Fibroblast of peridontal ligament (primary cell): ENCODE results near the gene MBD3L2.
"Not testable (repeated sequence)": the region's sequence is repeated elsewhere in the genome, so short reads cannot be mapped to it uniquely, and the experiment has no call there.

Source experiments
- DNase-seq: peaks from one replicate; pipeline ENCODE4 v3.0.0-alpha.2; 2010; ENCODE audit errors: extremely low read depth

MBD3L2 gene

GRCh38 chr19:7059977-7060376 lies 10.9 kb downstream of the MBD3L2 start:
- not testable (repeated sequence) for DNase-seq

DNA sequence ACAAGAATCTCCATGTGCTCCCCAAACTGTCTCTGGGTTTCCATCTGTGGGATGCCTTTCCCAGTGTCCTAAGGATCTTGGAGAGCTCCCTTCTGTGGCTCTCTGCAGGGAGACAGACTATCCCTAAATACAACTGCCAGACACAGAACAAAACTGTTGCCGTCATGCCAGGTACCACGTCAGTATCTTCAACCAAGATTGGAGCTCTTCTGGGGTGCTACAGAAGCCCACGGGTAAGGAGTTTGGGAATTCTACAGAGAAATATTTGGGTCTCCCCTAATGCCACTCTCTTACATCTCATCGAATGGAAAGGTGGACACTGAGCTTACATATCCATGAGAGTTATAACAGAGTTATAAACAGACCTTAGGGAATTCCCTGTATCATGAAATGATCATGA lies 14.2 kb downstream of the MBD3L2 start:
- DNase-seq = no peak

DNA sequence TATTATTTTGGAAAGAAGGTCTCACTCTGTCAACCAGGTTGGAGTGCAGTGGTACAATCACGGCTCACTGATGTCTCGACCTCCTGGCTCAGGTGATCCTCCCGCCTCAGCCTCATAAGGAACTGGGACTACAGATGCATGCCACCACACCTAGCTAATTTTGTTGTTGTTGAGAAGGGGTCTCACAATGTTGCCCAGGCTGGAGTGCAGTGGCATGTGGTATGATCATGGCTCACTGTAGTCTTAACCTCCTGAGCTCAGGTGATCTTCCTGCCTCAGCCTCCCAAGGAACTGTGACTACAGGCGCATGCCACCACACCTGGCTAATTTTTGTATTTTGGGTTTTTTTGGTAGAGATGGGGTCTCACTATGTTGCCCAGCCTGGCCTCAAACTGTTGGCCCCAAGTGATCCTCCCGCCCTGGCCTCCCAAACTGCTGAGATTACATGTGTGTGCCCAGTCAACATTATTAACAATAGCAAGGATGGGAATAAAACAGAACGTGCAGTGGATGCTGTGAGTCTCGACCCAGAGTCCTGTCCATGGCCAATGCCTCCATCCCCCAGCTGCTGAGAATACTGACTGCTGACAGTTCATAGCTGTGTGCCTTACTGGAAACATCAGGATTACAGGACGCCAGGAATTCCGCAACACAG lies 14.8 kb downstream of the MBD3L2 start:
- DNase-seq = no peak

GRCh38 chr19:7067122-7067521 lies 18.0 kb downstream of the MBD3L2 start:
- not testable (repeated sequence) for DNase-seq

GRCh38 chr19:7067716-7068115 lies 18.6 kb downstream of the MBD3L2 start:
- DNase-seq = peak; percentile 47

DNA sequence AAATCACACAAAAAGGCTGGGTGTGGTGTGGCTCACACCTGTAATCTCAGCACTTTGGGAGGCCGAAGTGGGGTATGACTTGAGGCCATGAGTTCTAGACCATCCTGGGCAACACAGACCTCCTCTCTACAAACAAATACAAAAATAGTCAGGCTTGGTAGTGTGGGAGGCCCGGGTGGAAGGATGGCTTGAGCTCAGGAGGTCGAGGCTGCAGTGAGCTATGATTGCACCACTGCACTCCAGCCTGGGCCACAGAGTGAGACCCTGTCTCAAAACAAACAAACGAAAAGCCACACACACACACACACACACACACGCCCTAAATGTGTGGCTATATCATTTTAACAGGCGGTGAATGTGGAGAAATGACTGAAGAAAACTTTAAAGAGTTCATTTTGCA lies 19.5 kb downstream of the MBD3L2 start:
- no peak for DNase-seq

GRCh38 chr19:7069042-7069903 lies 20.2 kb downstream of the MBD3L2 start, which contains the start of gene ZNF557:
TSS of gene ZNF557 (plus strand) at chr19:7069703. CDS start at chr19:7075075, 5,372 bp downstream.
- peak; percentile 93 for DNase-seq

DNA sequence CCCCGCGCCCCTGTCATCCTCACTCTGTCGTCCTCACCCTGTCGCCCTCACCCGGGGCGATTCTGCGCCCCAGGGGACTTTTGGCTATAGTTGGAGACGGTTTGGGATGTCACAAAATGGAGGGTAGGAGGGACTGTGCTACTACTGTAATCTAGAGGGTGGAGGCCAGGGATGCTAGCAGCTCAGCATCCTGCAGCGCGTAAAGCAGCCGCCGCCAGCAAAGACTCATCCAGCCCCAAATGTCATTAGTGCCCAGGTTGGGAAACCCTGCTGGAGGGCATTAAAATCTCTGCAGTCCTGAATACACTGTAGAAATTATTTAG lies 20.7 kb downstream of the MBD3L2 start:
- no peak for DNase-seq

DNA sequence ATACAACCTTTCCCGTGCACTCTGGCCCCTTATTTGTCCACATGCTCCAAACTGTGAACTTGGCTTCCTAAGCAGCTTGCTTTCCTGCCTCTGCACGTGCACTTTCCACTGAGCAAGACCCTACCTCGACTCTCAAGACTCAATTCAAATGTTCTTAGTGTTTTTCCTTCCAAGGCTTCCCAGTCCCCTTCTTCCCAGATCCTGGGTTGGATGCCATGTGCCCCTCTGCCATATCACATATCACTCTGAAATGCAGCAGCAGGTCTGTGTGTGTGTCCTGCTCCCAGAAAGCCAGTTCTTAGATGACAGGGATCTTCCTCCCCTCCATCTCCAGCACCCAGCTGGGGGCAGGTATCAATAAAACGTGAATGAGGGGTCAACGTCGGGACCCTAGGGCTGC lies 23.4 kb downstream of the MBD3L2 start:
- no peak for DNase-seq

DNA sequence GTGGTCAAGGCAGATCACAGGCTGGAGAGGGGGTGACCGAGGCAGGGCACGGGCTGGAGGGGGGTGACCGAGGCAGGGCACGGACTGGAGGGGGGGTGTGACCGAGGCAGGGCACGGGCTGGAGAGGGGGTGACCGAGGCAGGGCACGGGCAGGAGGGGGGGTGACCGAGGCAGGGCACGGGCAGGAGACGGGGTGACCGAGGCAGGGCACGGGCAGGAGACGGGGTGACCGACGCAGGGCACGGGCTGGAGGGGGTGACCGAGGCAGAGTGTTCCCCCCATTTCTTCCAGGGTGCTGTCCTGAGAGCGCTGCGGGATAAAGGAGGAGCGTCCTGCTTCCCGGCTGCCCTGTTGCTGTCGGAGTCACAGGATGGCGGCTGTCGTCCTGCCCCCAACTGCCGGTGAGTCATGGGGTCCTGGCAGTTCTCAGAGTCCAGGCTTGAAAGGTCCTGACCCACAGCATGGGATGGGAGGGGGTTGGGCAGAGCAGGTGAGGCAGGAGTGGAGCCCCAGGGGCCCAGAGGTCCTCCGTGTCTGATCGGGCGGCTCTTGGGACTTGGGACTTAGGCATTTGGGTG lies 25.7 kb downstream of the MBD3L2 start:
- DNase-seq = no peak

- no peak for DNase-seq
These were observed 27.0 kb downstream of the MBD3L2 start for GRCh38 chr19:7076151-7076550.

- no peak for DNase-seq
These were observed 28.9 kb downstream of the MBD3L2 start for GRCh38 chr19:7078008-7078407.

- peak; percentile 34 for DNase-seq
These were observed 34.2 kb downstream of the MBD3L2 start for GRCh38 chr19:7083076-7083956.

- no peak for DNase-seq
These were observed 39.9 kb downstream of the MBD3L2 start for GRCh38 chr19:7088999-7089398.

GRCh38 chr19:7098096-7098495 lies 49.0 kb downstream of the MBD3L2 start:
- DNase-seq = no peak

GRCh38 chr19:7098701-7099596 lies 49.8 kb downstream of the MBD3L2 start:
- peak; percentile 87 for DNase-seq

GRCh38 chr19:7099597-7099921 lies 50.4 kb downstream of the MBD3L2 start:
- no peak for DNase-seq
